GM18519 (cell line): ENCODE results near the gene DEXI.
"Not testable (repeated sequence)": the region's sequence is repeated elsewhere in the genome, so short reads cannot be mapped to it uniquely, and the experiment has no call there.

Source experiments
- ATAC-seq: cut with Tn5 transposase; IDR thresholded peaks from one replicate; pipeline ENCODE4 v1.9.1; 2021; ENCODE audit warnings: mild to moderate bottlenecking, moderate library complexity; ENCODE audit not compliant: unreplicated experiment, low FRiP score

DEXI gene

DNA sequence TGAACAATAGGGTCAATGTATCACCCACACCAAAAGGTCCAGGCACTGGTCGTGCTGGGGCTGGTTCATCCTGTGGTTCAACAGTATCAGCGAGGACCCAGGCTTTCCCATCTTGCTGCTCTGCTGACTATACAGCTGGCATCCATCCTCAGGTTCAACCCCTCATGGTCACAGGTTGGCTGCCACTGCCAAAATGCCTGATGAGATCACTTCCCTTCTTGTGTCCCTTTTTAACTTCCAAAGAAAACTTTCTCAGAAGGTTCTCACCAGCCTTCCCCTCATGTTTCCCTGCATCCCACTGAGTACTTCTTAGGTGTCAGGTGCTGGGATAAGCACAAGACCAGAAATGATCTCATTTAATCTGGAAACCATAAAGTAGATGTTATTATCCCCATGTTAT is 27.8 kb upstream of the DEXI start:
- ATAC-seq = no peak

DNA sequence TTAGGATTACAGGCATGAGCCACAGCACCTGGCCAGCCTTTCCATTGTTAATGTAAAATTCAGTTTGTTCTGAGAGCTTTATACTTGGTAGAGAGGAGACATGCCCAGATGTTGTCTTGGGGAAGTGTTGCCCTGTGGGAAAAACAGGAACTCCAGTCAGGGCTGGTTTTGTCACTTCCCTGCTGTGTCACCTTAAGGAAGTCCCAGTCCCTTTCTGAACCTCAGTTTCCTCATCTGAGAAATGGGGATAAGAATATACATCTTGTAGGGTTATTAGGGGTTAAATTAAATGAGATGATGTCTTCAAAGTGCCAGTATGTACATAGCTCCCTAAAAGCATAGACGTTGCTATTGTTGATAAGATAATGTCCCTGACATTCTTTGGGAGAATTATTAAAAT is 27.3 kb upstream of the DEXI start:
- ATAC-seq = no peak

DNA sequence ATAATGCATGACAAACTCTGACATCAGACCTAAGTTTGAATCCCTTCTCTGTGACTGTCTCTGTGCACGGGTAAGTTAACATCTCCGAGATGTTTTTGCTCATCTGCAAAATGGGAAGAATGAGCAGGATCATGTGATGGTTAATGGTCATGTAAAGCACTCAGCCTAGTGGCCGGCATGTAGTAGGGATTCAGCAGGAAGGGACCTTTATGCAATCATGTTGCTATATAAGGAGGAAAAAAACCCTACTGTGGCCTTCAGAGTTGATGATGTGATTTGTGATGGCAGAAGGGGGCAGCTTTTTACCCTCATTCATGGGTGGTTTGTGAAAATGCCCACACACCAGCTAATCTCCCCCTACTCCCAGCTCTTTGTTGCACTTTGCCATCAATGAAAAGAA is 26.2 kb upstream of the DEXI start:
- no peak for ATAC-seq

GRCh38 chr16:10967986-10968385 is 25.7 kb upstream of the DEXI start:
- no peak for ATAC-seq

DNA sequence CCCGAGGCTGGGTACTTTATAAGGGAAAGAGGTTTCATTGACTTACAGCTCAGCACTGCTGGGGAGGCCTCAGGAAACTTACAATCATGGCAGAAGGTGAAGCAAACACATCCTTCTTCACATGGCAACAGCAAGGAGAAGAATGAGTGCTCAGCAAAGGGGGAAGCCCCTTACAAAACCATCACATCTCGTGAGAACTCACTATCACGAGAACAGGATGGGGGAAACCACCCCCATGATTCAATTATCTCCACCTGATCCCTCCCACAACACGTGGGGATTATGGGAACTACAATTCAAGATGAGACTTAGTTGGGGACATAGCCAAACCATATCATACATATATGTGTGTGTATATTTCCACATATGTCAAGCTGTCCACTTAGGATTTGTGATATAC is 24.3 kb upstream of the DEXI start:
- not testable (repeated sequence) for ATAC-seq

- ATAC-seq = no peak
These were observed 23.9 kb upstream of the DEXI start for GRCh38 chr16:10966129-10966528.

DNA sequence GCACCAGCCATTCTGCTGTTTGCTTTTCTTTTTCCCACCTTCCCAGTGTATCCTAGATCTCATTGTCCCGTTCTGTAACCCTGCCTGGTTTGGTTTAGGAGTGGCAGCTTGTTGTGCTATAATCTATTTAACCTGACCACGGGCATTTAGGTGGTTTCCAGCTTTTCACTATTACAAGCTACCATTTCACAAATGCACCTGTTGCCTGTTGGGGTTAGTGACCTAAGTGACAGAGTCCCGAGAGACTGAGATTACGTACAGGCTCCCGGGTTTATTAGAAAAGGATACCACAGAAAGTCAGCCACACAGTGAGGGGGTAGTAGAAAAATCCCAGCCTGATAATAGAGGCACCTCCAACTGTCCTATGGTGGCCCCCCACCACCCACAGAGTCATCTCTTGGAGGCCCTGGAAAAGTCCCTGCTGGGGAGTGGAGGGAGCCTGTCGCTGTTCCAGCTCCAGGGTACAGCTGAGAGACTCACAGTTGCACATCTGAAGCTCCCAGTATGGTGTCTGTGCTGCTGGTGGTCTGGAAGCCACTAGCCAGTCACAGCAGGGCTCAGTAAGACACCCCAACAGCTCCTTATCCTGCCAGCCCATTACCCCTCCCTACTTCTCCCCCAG is 23.3 kb upstream of the DEXI start:
- ATAC-seq = no peak

DNA sequence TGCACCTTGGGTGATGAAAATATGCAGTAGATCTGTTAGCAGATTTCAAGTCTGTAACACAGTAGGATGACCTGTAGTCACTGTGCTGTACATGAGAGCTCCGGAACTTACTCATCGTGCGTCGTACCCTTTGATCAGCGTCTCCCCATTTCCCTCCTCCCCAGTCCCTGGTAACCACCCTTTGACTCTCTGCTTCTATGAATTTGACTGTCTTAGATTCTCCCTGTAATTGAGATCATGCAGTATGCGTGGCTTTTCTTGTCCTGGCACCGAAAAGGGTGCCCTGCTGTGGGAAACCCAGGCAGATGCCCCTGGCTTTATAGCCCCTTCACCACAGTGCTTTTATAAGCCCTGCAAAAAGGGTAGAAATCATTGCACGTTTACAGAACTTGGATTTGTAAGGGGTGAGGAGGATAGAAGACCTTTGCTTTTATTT is 22.6 kb upstream of the DEXI start:
- no peak for ATAC-seq

DNA sequence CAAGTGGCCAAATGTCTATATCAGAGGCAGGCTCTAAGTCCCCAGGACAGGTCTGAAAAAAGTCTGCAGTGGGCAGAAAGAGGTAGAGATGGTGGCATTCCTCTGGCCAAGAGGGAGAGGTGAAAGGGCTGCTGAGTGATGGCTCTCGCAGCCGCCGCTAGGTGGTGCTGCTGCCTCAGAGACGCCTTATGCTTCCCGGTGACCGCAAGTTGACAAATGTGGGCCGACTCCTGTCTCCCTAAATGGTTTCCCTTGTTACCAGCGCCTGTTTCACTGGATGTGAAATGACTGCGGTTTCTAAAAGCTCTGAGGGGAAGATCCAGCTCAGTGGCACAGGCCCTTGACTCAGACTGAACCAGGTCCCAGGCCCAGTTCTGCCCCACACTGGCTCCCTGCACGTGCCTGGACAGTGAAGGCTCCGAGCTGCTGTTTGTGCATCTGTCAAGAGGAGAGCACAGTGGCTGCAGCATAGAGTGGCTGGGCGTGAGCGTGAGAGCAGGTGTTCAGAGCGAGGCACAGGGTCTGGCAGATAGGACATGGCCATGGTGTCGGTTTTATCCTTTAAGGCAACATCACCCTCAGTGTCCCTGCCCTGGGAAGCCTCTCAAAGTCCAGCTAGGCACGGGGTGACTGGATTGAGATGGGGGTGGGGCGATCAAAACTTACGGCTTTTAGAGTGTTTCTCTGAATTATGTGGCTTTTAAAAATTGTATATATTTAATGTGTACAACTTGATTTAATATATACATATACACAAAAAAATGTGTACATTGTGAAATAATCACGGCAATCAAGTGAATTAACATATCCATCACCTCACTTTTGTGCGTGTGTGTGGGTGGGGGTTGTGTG is 22.0 kb upstream of the DEXI start:
- no peak for ATAC-seq

GRCh38 chr16:10961231-10961630 is 19.0 kb upstream of the DEXI start:
- ATAC-seq = no peak

- no peak for ATAC-seq
These were observed 16.9 kb upstream of the DEXI start for GRCh38 chr16:10959161-10959560.

GRCh38 chr16:10957771-10958482 is 15.7 kb upstream of the DEXI start:
- no peak for ATAC-seq

- no peak for ATAC-seq
These were observed 12.6 kb upstream of the DEXI start for GRCh38 chr16:10954903-10955302.

GRCh38 chr16:10951026-10951425 is 8.8 kb upstream of the DEXI start:
- no peak for ATAC-seq

DNA sequence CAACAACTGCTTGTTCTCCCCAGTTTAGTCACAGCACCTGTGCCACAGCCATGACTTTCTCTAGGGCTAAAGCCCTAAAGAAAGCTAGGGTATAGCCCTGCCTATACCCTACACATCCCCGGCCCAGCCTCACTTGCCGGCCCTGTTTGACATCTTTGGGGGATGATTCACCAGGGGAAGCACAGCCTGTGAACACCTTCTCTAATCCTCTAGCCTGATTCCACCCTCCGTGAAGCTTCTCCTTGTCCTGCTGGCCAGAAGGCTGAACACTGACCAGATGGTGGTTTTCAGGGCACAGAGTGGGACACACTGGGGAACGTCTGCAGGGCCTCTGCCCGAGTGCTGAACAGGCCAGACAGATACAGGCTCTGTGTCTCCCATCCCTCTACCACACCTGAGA is 8.1 kb upstream of the DEXI start:
- ATAC-seq = no peak

- ATAC-seq = peak; percentile 41
These were observed 7.2 kb upstream of the DEXI start for GRCh38 chr16:10949424-10949970.

DNA sequence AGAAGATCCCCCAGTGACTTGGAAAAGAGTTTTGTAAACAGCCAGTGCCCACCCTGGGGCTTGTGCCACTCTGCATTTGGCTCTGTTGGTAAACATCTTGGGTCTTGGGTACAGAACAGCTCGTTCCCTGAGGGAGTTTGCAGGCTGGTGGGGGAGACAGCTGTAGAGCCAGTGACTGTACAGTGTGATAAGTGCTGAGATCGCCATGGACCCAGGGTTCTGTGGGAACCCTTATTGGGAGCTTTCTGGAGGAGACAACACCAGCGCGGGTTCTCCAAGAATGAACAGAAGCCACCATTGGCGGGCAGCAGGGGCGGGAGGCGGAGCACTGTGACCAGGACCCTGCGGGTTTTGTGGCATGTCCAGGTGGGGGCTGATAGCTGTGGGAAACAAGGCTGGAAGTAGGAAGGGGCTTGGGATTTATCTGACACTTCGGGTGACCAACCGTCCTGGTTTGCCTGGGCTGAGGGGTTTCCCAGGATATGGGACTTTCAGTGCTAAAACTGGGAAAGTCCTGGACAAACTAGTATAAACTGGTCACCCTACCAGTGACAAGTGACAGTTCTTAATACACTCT is 5.0 kb upstream of the DEXI start:
- ATAC-seq = no peak

DNA sequence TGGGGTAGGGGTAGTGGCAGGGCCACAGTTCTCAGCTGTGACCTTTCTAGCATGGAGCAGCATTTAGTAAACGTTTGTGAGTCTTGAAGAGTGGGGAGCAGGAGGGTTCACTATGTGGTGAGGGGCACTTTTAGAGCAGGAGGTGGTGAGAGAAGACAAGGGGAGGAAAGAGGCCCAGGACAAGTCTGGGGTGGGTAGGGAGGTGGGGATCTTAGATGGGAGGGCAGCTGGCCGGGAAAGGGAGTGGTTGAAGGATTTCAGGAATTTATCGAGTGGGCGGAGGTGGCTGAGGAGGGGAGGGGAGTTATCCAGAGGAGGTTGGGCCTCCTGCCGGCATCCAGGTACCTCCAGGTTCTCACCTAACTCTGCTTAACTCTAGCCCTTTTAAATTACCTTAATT is 4.0 kb upstream of the DEXI start:
- no peak for ATAC-seq

DNA sequence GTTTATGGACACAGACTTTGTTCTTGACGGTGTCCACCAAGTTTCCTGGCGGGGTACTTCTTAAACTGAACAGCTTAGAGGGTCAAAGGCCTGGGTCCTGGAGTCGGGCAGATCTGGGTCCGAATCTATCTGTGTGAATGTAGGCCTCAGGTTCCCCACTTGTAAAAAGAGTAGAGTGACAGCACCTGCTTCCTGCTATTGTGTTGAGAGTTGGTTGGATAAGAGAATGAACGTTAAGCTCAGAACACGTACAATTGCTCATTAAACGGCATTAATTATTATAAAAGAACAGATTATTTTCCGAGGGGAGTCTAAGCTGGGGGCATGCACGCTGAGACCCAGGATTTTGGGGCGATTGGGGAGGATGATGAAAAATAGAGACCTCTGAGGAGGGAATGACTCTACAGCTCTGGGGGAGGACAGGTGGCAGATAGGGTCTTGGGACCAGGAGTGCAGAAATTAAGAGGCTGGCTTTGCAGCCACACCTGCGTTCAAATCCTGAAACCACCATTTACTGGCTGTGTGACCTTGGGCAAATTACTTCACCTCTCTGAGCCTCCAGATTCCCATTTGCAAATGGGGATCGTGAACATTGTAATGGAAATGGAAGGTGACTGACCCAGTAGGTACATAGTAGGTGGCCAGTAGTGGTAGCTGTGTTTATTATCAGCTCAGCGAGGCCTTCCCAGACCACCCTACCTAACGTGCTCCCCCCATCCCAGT is 3.0 kb upstream of the DEXI start:
- no peak for ATAC-seq
